HG02678 (cell line): Measurements from ENCODE around the gene SLC6A2.

Source experiments
- ATAC-seq: cut with Tn5 transposase; IDR thresholded peaks from one replicate; pipeline ENCODE4 v1.9.1; 2021; ENCODE audit warnings: mild to moderate bottlenecking, moderate library complexity; ENCODE audit not compliant: unreplicated experiment

Gene SLC6A2

DNA sequence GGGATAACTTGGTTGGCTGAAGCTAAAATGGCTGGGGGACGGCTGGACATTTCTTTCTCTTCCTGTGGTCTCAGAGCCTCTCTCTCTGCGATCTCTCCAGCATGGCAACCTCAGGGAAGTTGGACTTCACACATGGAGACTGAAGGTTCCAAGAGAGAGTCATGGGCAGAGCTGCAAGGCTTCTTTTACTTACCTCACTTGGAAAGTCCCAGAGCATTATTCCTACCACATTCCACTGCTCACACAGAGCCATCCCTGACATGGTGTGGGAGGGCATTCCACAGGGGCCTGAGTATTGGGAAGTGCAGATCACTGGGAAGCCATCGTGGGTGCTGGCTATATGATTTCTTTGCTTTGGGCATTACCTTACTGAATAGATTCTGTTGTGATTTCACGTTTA lies 9.8 kb upstream of the SLC6A2 start:
- no peak for ATAC-seq

DNA sequence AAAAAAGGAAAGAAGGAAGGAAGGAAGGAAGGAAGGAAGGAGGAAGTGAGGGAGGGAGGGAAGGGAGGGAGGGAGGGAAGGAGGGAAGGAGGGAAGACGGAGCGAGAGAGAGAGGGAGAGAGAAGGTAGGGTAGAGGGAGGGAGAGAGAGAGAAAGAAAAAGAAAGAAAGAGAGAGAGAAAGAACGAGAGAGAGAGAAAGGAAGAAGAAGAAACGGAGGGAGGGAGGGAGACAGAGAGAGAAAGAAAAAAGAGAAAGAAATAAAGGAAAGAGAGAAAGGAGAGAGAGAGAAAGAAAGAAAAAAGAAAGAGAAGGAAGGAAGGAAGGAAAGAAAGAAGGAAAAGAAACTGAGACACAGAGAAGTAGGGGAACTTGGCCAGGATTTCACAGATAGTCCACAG lies 8.4 kb upstream of the SLC6A2 start:
- ATAC-seq: no peak

DNA sequence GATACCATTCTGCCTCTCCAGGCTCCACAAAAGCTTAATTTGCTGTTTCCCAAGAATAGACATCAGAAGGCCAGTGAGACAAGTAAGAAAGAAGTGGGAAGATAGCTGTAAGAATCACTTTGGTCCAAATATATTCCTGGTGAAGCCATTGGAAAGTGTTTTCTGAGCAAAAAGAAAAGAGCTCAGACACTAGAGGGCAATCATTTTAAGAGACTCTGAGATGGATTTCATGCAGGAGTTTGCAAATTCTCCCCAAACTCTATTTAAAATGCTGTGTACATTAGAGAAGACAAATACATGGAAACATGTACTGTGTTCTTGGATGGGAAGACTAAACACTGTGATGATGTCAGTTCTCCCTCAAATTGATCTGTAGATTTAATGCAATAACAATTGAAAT lies 8.0 kb upstream of the SLC6A2 start:
- ATAC-seq: no peak

DNA sequence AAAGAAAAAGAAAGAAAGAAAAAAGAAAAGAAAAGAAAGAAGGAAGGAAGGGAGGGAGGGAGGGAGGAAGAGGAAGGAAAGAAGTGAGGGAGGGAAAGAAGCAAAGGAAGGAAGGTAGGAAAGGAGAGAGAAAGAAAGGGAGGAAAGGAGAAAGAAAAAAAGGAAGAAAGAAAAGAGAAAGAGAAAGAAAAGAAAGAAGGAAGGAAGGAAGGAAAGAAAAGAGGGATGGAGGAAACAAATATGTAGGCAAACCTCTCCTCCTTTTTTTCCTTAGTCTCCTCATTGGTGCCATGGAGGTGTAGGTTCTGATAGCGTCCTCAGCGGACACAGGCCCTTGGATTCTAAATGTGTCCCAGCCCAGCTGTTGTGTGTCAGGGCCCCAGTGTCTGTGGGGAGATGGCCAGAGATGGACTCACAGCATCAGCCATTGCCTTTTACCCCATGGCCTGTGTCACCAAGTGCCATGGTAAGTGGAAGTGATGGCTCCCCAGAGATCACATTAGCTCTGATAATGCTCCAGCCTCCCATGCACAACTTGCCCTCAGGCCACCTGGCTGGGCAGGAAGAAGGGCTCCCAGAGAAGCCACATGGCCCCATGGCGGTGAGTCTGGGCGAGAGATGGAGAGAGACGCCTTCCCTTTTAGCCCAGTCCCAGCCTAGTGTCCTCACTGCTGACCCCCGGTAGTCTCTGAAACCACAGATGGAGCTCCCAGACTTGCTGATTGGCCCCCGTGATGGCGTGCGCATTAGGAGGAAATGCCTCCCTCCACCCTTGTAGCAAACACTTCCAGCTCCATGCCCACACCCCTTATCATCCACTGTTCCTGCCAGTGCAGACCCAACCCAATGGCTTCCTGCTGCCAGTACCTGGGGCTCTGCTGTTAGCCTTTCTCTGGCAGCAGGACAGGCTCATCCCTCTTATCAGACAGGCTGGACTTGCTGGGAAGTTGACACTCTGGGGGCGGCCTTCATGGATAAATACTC lies 3.7 kb upstream of the SLC6A2 start:
- ATAC-seq: no peak

DNA sequence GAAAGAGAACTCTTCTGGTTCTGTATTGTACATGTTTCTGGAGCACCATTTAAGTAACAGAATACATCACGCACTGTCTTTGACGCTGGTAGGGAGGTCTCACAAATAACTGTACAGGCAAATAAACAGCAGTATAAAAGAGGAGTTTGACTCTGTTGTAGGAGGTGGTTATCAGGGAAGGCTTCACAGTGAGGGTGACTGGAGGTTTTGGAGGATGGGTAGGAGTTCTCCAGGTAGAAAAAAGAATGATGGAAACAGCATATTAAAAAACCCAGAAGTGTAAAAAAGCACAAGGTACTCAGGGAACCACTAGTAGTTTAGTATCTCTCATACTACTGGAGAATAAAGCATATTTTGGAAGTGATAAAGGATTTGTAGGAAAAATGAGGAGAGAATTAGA lies 2.7 kb upstream of the SLC6A2 start:
- no peak for ATAC-seq

DNA sequence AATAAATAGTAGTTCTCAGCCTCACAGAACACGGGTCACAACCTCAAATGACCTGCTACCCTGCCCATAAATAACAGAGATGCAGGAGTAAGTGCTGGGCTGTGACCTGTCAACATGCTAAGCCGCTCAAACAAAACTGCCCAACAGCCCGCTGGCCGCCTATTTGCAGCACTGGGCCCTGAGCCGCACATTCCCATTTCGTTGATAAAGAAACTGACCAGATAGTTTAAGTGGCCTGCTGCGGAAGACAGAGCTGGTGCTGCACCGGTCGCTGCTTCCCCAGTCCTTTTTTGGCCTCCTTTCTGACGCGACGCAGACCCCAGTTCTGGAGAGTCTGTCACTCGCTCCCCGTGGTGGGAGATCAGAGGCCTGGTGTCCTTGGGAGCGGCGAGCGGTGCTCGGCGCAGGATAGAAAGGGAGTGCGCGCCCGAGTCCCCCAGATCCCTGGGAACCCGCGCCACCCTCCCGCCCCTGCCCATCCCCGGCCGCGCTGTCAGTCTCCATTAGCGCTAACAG lies 349 bp upstream of the SLC6A2 start:
- no peak for ATAC-seq

DNA sequence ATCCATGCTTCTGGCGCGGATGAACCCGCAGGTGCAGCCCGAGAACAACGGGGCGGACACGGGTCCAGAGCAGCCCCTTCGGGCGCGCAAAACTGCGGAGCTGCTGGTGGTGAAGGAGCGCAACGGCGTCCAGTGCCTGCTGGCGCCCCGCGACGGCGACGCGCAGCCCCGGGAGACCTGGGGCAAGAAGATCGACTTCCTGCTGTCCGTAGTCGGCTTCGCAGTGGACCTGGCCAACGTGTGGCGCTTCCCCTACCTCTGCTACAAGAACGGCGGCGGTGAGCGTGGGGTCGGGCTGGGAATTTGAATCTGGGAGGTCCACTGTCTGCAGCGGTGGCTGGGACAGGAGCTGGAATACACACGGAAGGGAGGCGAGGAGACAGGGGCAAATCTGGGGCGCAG lies 904 bp downstream of the SLC6A2 start:
- ATAC-seq: no peak

DNA sequence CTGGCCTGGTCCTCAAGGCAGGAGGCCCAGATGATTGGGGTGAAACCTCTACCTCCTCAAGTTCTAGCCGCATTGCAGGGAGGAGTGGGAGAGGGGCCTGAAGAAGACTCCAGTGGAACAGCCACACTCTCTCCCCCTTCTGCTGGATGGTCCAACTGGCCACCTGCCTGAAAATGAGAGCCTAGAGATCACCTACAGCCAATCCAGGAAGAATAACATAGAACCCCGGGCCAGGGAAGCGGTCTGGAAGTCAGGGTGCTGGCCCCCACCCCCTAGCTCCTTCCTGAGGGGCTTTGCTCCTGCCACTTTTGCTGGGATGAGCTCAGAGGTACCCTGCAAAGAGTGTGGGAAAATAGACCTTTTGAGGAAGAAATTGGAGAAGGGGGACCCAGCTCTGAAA lies 1.8 kb downstream of the SLC6A2 start:
- ATAC-seq: no peak

DNA sequence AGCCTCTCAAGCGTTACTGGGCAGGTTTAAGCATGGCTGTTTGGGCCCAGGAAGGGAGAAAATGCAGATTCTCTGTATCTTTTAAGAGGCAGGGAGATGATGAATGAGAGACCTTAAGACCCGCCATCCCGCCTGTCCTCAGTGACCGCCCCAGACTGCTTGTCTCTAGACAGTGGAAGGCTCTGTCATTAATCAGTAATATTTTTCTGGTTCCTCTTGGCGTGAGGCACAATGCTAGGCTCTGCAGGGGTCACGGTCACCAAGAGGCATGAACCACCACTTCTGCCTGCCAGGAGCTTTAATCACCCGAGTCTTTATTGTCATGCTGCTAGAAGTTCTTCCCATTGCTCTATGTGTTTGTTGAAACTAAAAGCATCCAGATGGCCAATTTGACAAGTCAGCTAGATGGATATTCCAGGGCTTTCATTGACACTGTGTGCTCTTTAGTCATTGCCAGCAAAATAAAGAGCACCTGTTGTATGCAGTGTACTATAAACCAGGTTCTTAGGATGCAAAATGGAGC lies 3.2 kb downstream of the SLC6A2 start:
- no peak for ATAC-seq

DNA sequence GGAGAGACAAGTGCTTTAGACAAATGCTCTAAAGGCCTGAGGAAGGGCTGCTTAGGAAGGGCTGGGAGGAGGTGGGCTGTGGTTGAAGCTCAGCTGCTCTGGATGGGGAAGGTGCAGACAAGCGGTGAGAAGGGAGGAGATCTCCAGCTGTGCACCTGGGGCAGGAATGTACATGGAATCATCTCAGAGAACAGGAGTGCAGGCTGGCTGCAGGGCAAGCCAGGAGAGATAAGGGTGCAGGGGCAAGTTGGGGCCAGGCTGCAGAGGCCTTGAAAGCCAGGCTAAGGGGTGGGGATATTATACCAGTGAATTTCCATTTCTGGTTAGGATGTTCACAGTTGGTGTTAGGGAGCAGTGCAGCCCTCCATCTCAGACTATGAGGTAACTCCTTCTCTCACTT lies 4.2 kb downstream of the SLC6A2 start:
- no peak for ATAC-seq

DNA sequence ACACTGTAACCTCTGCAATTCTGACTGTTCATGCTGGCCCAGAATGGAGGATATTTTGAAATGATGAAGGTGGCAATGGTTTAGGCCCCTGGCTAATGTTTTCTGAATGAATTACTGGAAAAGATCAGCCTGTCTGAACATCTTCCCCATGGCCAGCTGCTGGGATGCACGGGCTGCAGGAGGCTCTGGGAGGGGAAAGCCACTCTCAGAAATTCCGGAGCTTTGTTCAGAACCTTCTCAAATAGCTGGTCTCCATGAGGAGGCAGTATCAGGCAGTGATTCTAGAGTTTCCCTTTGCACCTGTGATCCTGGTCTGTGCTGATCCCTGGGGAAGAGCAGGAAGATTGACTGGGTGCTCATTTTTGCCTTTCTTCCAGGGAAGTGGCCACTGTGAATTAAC lies 5.0 kb downstream of the SLC6A2 start:
- ATAC-seq: no peak

DNA sequence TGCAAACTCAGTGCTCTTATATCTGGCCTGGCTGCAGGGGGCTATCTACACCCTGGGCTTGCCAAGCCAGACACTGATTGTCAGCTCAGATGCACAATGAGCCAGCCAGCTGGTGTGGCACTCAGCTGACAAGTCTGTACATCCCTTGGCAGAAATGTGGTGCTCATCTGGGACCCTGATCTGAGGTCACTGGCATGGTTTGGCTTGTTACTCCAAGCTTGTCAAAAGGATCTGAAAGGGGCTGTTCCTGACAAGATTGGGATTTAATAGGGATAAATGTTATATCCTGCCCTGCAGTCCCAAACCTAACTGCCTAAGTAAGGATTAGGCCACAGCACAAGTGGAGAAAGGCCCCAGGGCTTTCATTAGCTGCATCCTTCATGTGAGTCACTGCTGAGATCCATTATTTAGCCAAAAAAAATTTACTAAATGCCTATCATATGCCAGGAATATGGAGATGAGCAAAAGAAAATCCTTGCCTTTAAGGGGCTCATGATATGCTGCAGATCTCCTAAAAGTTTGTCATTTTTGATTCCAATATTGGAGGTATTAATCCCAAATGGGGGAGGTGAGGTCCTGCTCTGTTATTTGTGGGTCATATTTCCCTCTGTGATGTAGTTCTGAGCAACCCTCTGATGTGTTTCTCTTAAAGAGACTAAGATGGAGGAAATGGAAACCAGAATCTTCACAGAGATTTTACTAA lies 6.3 kb downstream of the SLC6A2 start:
- ATAC-seq: no peak

DNA sequence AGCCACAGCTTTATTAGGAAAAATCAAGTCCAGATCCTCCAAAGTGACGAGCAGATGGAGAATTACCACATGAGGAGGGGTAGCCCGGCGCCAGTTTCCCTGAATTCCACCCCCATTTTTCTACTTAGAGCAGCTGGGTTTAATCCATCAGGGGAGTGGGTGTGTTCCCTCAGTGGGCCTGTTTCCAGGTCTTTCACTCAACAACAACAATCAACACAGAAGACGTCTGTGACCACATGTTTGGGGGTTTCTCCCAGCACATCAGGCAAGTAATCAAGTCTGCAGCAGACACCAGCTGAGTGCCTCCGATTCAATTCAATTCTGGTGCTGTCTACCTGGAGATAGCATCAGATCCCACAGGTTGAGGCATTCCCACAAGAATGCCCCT lies 6.8 kb downstream of the SLC6A2 start:
- no peak for ATAC-seq

DNA sequence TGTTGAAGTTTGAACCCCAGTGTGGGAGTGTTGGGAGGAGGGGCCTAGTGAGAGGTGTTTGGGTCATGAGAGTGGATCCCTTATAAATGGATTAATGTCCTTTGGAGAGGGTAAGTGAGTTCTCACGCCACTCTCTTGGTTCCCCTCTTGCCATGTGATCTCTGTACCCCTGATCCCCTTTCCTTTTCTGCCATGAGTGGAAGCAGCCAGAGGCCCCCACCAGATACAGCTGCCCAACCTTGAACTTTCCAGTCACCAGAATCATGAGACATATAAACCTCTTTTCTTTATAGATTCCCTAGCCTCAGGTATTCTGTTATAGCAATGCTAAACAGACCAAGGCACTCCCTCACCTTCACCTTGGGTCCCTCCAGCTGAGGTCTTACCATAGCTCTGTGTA lies 7.4 kb downstream of the SLC6A2 start:
- ATAC-seq: no peak

DNA sequence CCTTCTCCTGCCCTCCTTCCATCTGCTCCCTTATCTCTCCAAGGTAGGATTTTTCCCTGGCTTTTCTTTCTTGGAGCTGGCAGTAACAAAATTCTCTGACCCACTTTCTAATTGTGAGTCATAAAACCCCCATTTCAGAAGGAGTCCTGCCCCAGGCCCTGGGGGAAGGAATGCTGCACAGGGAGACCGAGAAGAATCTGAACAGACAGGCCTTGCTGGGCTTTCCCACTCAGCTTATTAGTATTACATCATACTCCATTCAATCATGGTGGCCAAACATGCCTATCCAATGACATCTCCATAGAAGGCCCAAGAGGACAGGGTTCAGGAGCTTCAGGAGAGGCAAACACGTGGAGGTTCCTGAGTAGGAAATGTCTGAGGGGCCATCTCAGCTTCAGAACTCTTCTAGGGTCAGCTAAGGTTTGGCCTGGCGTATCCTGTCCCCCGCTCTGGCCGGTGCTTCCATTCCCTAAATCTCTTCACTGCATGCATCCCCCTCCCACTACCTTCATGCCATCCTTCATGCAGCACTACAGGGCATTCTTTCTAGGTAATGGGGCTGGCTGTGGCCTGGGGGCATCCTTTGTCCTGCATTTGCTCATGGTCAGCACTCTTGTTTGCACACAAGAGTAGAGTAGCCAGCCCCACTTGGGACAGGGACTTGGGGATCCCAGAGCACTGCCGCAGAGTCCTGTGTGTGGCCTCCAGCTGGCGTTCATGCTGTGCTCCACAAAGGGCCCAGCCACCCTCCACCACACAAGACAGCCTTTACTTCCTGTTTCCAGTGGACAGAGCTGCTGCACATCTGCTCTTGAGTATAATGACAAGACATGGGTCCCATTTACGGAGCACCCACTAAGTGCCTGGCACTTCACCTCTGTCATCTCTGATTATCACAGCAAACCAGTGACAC lies 8.2 kb downstream of the SLC6A2 start:
- ATAC-seq: no peak

DNA sequence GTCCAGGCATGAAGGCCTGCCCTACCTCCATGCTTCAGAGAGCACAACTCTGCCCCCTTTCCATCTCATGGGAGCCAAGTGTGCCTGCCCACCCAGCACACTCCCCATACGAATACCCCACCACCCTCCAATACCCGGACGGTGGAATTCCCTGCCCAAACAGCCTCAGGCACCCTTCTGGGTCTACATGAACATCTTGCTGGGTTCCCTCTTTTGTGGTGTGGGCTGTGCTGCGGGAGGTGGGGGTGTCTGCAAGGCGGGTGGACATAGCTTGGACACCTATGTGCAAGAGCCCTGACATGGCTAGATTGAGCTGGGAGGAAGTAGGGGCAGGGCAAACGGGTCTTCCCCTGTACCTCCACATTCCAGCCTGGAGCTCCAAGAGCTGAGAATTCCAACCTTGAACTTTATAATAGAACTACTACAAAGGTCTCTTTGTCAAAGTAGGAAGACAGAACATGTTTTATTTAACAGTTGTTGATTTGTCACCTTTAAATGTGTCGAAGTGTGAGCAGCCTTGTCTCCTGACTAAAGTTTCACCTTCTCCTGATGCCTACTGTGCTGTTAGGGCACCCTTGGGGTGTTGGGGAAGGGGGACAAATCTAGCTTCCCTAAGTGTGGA lies 9.1 kb downstream of the SLC6A2 start:
- ATAC-seq: no peak

DNA sequence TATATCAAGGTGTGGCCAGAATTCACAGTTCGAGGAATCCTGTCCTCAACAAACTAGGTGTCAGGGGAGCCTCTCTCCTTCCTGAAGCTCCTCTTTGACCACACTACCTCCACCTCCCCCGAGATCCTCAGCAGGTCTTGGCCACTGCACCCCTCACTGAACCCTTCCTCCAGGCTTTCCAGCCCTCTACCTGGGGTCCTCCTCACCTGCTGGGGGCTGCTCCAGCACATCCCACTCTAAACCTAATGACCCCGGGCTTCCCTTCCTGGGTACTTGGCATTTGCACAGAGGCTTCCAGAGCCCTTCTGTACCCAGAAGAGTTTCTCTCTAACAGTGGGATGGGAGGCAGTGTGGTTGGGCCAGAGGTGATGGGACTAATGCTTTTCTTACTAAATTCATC lies 9.7 kb downstream of the SLC6A2 start:
- no peak for ATAC-seq

DNA sequence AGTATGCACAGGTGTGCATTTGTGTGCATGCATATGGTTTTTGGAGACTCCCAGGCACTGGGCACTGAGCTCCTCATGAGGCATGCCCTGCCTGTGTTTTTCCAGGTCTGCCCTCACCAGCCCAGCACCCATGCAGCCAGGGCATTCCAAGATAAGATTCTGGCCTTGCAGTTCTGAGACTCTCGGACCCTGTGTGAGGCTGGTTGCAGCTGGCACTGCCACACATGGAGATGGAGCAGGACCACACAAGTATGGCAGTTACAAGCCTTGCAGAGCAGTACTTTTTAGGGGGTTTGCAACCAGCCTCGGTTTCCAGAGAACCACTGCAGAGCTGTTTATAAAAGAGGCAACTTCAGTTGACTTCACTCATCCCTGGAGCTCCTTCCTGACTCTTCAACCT lies 10.2 kb downstream of the SLC6A2 start:
- ATAC-seq: no peak

DNA sequence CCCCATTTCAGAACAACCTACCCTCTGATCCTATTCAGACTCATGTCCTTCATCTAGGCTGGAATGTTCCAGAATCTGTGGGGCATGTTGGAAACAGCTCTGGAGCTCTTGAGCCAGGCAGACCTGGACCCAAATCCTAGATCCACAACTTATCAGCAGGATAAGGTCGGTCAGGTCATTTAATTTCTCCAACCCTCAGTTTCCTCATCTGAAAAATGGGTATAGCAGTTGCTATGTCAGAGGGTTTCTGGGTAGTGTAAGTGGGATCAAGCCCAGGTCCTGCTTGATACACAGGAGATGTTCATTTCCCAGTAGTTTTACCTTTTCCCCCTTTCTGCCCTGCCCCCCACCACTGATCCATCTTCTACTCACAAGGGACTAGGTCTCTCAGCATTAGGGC lies 12.0 kb downstream of the SLC6A2 start:
- no peak for ATAC-seq
